K562 (cell line): ENCODE measurements around the gene GRIK1. TPM values are rescaled to one million over a fixed set of nuclear protein-coding genes. Genes with fewer than 3 reads are reported as not detected.

Experiments
- FOXK1 ChIP-seq: sonication (generic); formaldehyde crosslinking; IDR thresholded peaks from 2 replicates; pipeline ENCODE4 v1.8.0; 2022; ENCODE audit warnings: missing genetic modification reagents, mild to moderate bottlenecking, borderline replicate concordance
- HNRNPH1 ChIP-seq: fragments of 200-400 bp; formaldehyde crosslinking; optimal IDR thresholded peaks from 2 replicates; pipeline ENCODE3; 2017; ENCODE audit warnings: low read depth, mild to moderate bottlenecking, low read length, moderate library complexity
- PHTF2 ChIP-seq: fragments of 250-450 bp; sonication (Bioruptor Pico); IDR thresholded peaks from 2 replicates; pipeline ENCODE4 v1.5.0; 2021; ENCODE audit warnings: mild to moderate bottlenecking
- TCF7L2 ChIP-seq: fragments of 150-350 bp; IDR thresholded peaks from 2 replicates; pipeline ENCODE4 v1.6.1; 2016; ENCODE audit warnings: low read depth, mild to moderate bottlenecking, low read length, moderate library complexity
- ZEB2 ChIP-seq: fragments of 450-650 bp; IDR thresholded peaks from 2 replicates; pipeline ENCODE4 v1.6.1; 2016
- polyA plus RNA-seq, 8 experiments: library from polyadenylated mRNA; depleted of rRNA in 4 of 8; stranded (reverse) in 5 of 8; unstranded in 3 of 8; fragments of >200 nt; fragmentation: Nextera tagmentation in 2 of 8; fragmentation: Illumina TruSeq in 1 of 8; extraction: Ambion mirVana in 2 of 8; extraction: Trizol in 1 of 8; gene quantifications; 2 replicates each; pipeline versions ENCODE4 v1.2.1 to v1.2.3, GENCODE V29; 2011 to 2014; ENCODE audit warnings: inconsistent platforms in 1 of 8, missing spikeins in 1 of 8
- total RNA-seq, 7 experiments: library from RNA; depleted of rRNA in 6 of 7; stranded (reverse); fragments of >200 nt in 6 of 7; fragmentation: Illumina TruSeq in 2 of 7; extraction: Trizol in 2 of 7; gene quantifications; 2 replicates each; pipeline versions ENCODE4 v1.2.1 to v1.2.3, GENCODE V29; 2011 to 2021; ENCODE audit warnings: low replicate concordance in 1 of 7
- TF ChIP-seq, protein P1 (sequence below): conservative IDR thresholded peaks from 2 replicates; pipeline ENCODE4 v1.6.1; 2011; ENCODE audit warnings: low read depth, mild to moderate bottlenecking, low read length; ENCODE audit not compliant: control insufficient read depth
- TF ChIP-seq, protein P2 (sequence below): sonication (generic); formaldehyde crosslinking; IDR thresholded peaks from 2 replicates; pipeline ENCODE4 v1.8.1; 2023; ENCODE audit warnings: mild to moderate bottlenecking, missing genetic modification reagents

Gene GRIK1
- total and polyA plus RNA-seq, 9 of the 15 experiments (the other 6 are each of a cell fraction or from before 2014, with no cell fraction given), result 0.17 to 2.8 (median 0.53) TPM

DNA sequence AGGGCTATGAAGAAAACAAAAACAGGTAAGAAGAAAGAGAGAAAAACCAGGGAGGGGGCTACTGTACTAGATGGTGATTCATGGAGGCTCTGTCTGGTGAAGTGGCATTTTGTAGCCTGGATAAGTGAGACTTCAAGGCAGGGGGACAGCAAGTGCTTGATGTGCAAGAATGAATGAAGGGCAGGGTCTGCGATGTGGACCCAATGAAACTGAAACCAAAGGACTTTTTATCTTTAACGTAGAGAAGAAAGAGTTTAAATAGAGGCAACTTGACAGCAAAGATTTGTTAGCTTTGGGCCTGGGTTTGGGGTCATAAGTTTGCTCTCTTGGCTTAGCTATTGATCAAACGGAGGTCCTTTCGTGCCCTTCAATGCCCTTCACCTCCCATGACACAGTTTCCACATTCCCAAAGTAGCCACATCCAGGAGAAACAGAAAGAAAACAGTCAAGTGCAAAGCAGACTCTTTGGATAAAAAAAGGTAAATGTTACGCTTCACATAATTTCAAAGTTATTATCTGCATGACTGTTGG, 291.0 kb downstream of the GRIK1 start (continued):
- TF ChIP-seq, protein P1, sequence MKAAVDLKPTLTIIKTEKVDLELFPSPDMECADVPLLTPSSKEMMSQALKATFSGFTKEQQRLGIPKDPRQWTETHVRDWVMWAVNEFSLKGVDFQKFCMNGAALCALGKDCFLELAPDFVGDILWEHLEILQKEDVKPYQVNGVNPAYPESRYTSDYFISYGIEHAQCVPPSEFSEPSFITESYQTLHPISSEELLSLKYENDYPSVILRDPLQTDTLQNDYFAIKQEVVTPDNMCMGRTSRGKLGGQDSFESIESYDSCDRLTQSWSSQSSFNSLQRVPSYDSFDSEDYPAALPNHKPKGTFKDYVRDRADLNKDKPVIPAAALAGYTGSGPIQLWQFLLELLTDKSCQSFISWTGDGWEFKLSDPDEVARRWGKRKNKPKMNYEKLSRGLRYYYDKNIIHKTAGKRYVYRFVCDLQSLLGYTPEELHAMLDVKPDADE, result no peak
- TF ChIP-seq ZEB2 (no peak), PHTF2 (CRISPR knock-in tag) (no peak), FOXK1 (CRISPR knock-in tag) (no peak), TCF7L2 (no peak), HNRNPH1 (no peak)
- TF ChIP-seq, protein P2, sequence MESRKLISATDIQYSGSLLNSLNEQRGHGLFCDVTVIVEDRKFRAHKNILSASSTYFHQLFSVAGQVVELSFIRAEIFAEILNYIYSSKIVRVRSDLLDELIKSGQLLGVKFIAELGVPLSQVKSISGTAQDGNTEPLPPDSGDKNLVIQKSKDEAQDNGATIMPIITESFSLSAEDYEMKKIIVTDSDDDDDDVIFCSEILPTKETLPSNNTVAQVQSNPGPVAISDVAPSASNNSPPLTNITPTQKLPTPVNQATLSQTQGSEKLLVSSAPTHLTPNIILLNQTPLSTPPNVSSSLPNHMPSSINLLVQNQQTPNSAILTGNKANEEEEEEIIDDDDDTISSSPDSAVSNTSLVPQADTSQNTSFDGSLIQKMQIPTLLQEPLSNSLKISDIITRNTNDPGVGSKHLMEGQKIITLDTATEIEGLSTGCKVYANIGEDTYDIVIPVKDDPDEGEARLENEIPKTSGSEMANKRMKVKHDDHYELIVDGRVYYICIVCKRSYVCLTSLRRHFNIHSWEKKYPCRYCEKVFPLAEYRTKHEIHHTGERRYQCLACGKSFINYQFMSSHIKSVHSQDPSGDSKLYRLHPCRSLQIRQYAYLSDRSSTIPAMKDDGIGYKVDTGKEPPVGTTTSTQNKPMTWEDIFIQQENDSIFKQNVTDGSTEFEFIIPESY (CRISPR knock-in tag), result no peak
